Measurements from ENCODE around the gene CACNA1B.

Gene CACNA1B

GRCh38 chr9:137924169-137924568 lies 46.6 kb downstream of the CACNA1B start:
- DNase-seq = no peak

- no peak for DNase-seq
Measured at GRCh38 chr9:137924761-137925369, 47.3 kb downstream of the CACNA1B start.

GRCh38 chr9:137943655-137944054 lies 66.1 kb downstream of the CACNA1B start:
- DNase-seq = no peak

GRCh38 chr9:137945581-137945980 lies 68.0 kb downstream of the CACNA1B start:
- DNase-seq = no peak

GRCh38 chr9:137946993-137947392 lies 69.4 kb downstream of the CACNA1B start:
- DNase-seq = no peak

- no peak for DNase-seq
Measured at GRCh38 chr9:137948642-137949041, 71.1 kb downstream of the CACNA1B start.

- DNase-seq = no peak
Measured at GRCh38 chr9:137949260-137949659, 71.7 kb downstream of the CACNA1B start.

- no peak for DNase-seq
Measured at GRCh38 chr9:137951107-137951506, 73.5 kb downstream of the CACNA1B start.

- DNase-seq = no peak
Measured at GRCh38 chr9:137951597-137952490, 74.3 kb downstream of the CACNA1B start.

- no peak for DNase-seq
Measured at GRCh38 chr9:137952976-137953666, 75.5 kb downstream of the CACNA1B start.

- no peak for DNase-seq
Measured at GRCh38 chr9:137953683-137954438, 76.3 kb downstream of the CACNA1B start.

- no peak for DNase-seq
Measured at GRCh38 chr9:137955224-137955570, 77.6 kb downstream of the CACNA1B start.

GRCh38 chr9:137955586-137955985 lies 78.0 kb downstream of the CACNA1B start:
- no peak for DNase-seq

GRCh38 chr9:137956039-137956438 lies 78.5 kb downstream of the CACNA1B start:
- no peak for DNase-seq

- DNase-seq = no peak
Measured at GRCh38 chr9:137956688-137957385, 79.3 kb downstream of the CACNA1B start.

- no peak for DNase-seq
Measured at GRCh38 chr9:137959641-137960411, 82.2 kb downstream of the CACNA1B start.

- DNase-seq = no peak
Measured at GRCh38 chr9:137960496-137960895, 82.9 kb downstream of the CACNA1B start.

- DNase-seq = no peak
Measured at GRCh38 chr9:137963525-137963924, 85.9 kb downstream of the CACNA1B start.

GRCh38 chr9:137965177-137965795 lies 87.7 kb downstream of the CACNA1B start:
- DNase-seq = no peak

- no peak for DNase-seq
Measured at GRCh38 chr9:137967280-137967953, 89.8 kb downstream of the CACNA1B start.

GRCh38 chr9:137968235-137968634 lies 90.7 kb downstream of the CACNA1B start:
- DNase-seq = no peak

Measured in stimulated activated CD4-positive, alpha-beta T cell treated with anti-CD3 and anti-CD28 coated beads, Interleukin-2, amount 100 ng/mL, for 48 hours (primary cell).